ENCODE measurements around the gene C3orf33.
A peak's percentile ranks its signal among the peaks of the same experiment; 100 is the strongest.
"Not testable (repeated sequence)": the region's sequence is repeated elsewhere in the genome, so short reads cannot be mapped to it uniquely, and the experiment has no call there.

Gene C3orf33

GRCh38 chr3:155805802-155806618 lies at the start of gene C3orf33:
TSS of gene C3orf33 (minus strand) at chr3:155806278. CDS start at chr3:155806252, 26 bp downstream.
- Mint-ChIP-seq H3K4me1 (ENCODE audit: low read depth) (peaks cover 9% of the 10 kb centered on the region), H3K27ac (peak within 1 kb of the TSS; percentile 66), H3K9me3 (no peaks in the 10 kb centered on the region), H3K27me3 (ENCODE audit: low read depth) (peaks cover 11% of the 10 kb centered on the region), H3K4me3 (peak within 1 kb of the TSS; percentile 83), H3K36me3 (ENCODE audit: low read depth) (peaks cover 3% of the 10 kb centered on the region)
- DNase-seq (ENCODE audit: low spot score), result peak; percentile 80

- peak; percentile 100 for DNase-seq (ENCODE audit: low spot score)
- Mint-ChIP-seq H3K4me1 (ENCODE audit: low read depth) (peaks cover 29% of the 10 kb centered on the region), H3K4me3 (peak within 1 kb of the TSS; percentile 92), H3K27me3 (ENCODE audit: low read depth) (no peaks in the 10 kb centered on the region), H3K27ac (peak within 1 kb of the TSS; percentile 100), H3K36me3 (ENCODE audit: low read depth) (peaks cover 27% of the 10 kb centered on the region), H3K9me3 (no peaks in the 10 kb centered on the region)
Measured at GRCh38 chr3:155854141-155854940, 48.3 kb upstream of the C3orf33 start, which contains the start of gene SLC33A1. TSS of gene SLC33A1 (minus strand) at chr3:155854427. CDS start at chr3:155853997, 430 bp downstream.

- Mint-ChIP-seq H3K9me3 (no peaks in the 10 kb centered on the region), H3K27me3 (ENCODE audit: low read depth) (no peaks in the 10 kb centered on the region), H3K36me3 (ENCODE audit: low read depth) (peaks cover 31% of the 10 kb centered on the region), H3K4me3 (peak overlapping the region; percentile 92), H3K27ac (peak overlapping the region; percentile 100), H3K4me1 (ENCODE audit: low read depth) (peaks cover 31% of the 10 kb centered on the region)
- peak; percentile 38 for DNase-seq (ENCODE audit: low spot score)
Measured at GRCh38 chr3:155853214-155854140, 47.4 kb upstream of the C3orf33 start.

GRCh38 chr3:155852341-155852740 lies 46.3 kb upstream of the C3orf33 start:
- peak overlapping the region; percentile 100 for H3K27ac Mint-ChIP-seq
- H3K9me3 Mint-ChIP-seq, result no peaks in the 10 kb centered on the region
- DNase-seq (ENCODE audit: low spot score), result peak; percentile 1
- H3K4me3 Mint-ChIP-seq, result peak overlapping the region; percentile 92
- peaks cover 38% of the 10 kb centered on the region for H3K36me3 Mint-ChIP-seq (ENCODE audit: low read depth)
- peaks cover 34% of the 10 kb centered on the region for H3K4me1 Mint-ChIP-seq (ENCODE audit: low read depth)
- no peaks in the 10 kb centered on the region for H3K27me3 Mint-ChIP-seq (ENCODE audit: low read depth)

DNA sequence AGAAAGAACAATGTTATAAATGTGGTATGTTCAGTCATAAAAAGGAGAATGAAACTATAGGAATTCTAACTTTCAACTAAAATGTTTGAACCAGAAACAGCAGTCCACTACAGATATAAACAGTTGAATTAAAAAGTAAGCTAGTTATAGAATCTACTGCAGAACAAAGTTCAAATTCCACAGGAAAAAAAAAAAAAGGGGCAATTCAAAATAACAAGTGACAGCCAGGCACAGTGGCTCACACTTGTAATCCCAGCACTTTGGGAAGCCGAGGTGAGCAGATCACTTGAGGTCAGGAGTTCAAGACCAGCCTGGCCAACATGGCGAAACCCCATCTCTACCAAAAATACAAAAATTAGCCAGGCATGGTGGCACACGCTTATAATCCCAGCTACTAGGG lies 43.3 kb upstream of the C3orf33 start:
- peaks cover 43% of the 10 kb centered on the region for H3K36me3 Mint-ChIP-seq (ENCODE audit: low read depth)
- H3K27me3 Mint-ChIP-seq (ENCODE audit: low read depth); DNase-seq (ENCODE audit: low spot score); H3K9me3 Mint-ChIP-seq; H3K27ac Mint-ChIP-seq: not testable (repeated sequence)
- peaks cover 32% of the 10 kb centered on the region for H3K4me1 Mint-ChIP-seq (ENCODE audit: low read depth)
- peak overlapping the region; percentile 46 for H3K4me3 Mint-ChIP-seq

DNA sequence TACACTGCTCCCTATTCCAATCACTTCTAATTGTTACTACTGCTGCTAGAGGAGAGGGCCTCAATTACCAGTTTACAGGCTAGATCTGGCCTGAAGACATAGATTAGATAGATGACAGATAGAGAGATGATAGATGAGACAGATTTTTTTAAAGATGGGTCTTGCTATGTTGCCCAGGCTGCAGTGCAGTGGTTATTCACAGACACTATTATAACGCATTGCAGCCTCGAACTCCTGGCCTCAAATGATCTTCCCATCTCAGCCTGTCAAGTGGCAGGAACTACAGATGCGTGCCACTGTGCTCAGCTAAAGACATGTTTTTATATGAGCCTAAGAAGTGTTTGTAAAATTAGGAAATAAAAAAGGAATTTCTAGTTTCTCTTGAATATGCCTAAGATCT lies 41.9 kb upstream of the C3orf33 start:
- Mint-ChIP-seq H3K27ac (no peak overlapping the region), H3K9me3 (no peaks in the 10 kb centered on the region), H3K27me3 (ENCODE audit: low read depth) (no peaks in the 10 kb centered on the region), H3K4me1 (ENCODE audit: low read depth) (peaks cover 41% of the 10 kb centered on the region), H3K36me3 (ENCODE audit: low read depth) (peaks cover 39% of the 10 kb centered on the region), H3K4me3 (peak overlapping the region; percentile 6)
- DNase-seq (ENCODE audit: low spot score), result peak; percentile 1

- H3K4me3 Mint-ChIP-seq, result peak overlapping the region; percentile 43
- H3K27ac Mint-ChIP-seq, result no peak overlapping the region
- no peak for DNase-seq (ENCODE audit: low spot score)
- peaks cover 24% of the 10 kb centered on the region for H3K36me3 Mint-ChIP-seq (ENCODE audit: low read depth)
- no peaks in the 10 kb centered on the region for H3K27me3 Mint-ChIP-seq (ENCODE audit: low read depth)
- H3K9me3 Mint-ChIP-seq, result no peaks in the 10 kb centered on the region
- peaks cover 29% of the 10 kb centered on the region for H3K4me1 Mint-ChIP-seq (ENCODE audit: low read depth)
Measured at GRCh38 chr3:155846119-155846518, 40.0 kb upstream of the C3orf33 start.

DNA sequence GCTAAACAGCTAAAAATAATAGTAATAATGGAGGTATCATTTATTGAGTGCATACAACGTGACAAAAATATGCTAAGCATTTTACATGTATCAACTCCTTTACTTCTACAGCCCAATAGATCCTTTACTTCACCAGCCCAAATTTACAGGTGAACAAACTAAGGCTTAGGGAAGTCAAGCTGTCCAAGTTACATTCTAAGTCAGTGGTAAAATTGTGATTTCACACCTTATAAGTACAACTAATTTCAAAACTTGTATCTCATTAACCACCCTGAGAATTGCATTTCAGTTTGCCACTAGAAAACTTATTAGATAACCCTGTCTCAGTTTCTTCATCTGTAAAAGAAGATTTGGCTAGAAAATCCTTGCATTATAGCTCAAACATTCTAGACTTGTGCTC lies 37.5 kb upstream of the C3orf33 start:
- H3K27me3 Mint-ChIP-seq (ENCODE audit: low read depth), result no peaks in the 10 kb centered on the region
- peaks cover 24% of the 10 kb centered on the region for H3K4me1 Mint-ChIP-seq (ENCODE audit: low read depth)
- no peak overlapping the region for H3K4me3 Mint-ChIP-seq
- peaks cover 20% of the 10 kb centered on the region for H3K36me3 Mint-ChIP-seq (ENCODE audit: low read depth)
- H3K27ac Mint-ChIP-seq, result no peak overlapping the region
- DNase-seq (ENCODE audit: low spot score), result no peak
- no peaks in the 10 kb centered on the region for H3K9me3 Mint-ChIP-seq

DNA sequence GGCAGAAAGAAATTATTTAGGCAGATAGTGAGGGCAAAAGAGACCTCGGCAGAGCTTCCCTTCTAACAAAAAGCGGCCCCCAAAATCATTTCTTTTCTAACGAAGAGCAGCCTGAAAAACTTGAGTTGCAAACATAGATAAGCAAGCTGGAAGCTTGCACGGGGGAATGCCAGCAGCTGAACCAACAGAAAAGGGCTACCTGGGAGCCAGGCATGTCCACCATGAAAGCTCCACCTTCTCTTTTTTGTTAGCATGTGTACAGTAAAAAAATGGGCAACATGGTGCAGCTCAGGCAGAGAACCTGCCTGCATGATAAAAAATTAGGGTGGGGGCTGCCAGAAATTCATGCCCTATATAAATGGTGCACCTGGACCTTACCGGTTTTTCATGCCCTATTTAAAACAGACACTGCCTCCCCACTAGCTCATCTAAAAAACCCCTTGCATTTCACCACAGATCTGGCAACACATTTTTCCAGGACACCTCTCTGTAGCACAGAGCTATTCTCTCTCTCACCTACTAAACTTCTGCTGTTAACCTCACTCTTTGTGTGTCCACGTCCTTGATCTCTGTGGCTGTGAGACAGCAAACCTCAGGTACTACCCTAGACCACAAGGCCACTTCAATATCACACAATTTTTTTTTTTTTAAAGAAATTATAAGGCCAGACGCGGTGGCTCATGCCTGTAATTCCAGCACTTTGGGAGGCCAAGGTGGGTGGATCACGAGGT lies 29.4 kb upstream of the C3orf33 start:
- peaks cover 2% of the 10 kb centered on the region for H3K4me1 Mint-ChIP-seq (ENCODE audit: low read depth)
- H3K27ac Mint-ChIP-seq, result no peak overlapping the region
- H3K27me3 Mint-ChIP-seq (ENCODE audit: low read depth), result no peaks in the 10 kb centered on the region
- DNase-seq (ENCODE audit: low spot score), result no peak
- peaks cover 25% of the 10 kb centered on the region for H3K36me3 Mint-ChIP-seq (ENCODE audit: low read depth)
- no peaks in the 10 kb centered on the region for H3K9me3 Mint-ChIP-seq
- no peak overlapping the region for H3K4me3 Mint-ChIP-seq

DNA sequence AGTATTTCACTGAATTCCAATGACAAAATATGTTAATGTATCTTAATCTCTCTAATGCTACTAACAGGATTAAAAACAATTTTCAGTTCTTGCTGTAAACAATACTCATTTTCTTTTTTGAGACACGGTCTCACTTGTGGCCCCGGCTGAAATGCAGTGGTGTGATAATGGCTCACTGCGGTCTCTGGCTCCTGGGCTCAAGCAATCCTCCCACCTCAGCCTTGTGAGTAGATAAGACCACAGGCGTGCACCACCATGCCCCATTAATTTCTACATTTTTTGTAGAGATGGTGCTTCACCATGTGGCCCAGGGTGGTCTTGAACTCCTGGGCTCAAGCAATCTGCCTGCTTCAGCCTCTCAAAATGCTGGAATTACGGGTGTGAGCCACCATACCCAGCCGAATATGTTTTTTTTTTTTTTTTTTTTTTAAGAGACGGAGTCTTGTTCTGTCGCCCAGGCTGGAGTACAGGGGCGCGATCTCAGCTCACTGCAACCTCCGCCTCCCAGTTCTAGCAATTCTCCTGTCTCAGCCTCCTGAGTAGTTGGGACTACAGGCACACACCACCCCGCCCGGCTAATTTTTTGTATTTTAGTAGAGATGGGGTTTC lies 22.5 kb upstream of the C3orf33 start:
- H3K4me1 Mint-ChIP-seq (ENCODE audit: low read depth); H3K9me3 Mint-ChIP-seq; H3K4me3 Mint-ChIP-seq; H3K27ac Mint-ChIP-seq; H3K27me3 Mint-ChIP-seq (ENCODE audit: low read depth); DNase-seq (ENCODE audit: low spot score): not testable (repeated sequence)
- H3K36me3 Mint-ChIP-seq (ENCODE audit: low read depth), result peaks cover 25% of the 10 kb centered on the region

- Mint-ChIP-seq H3K9me3 (no peaks in the 10 kb centered on the region), H3K36me3 (ENCODE audit: low read depth) (peaks cover 2% of the 10 kb centered on the region), H3K4me3 (no peak overlapping the region), H3K4me1 (ENCODE audit: low read depth) (no peaks in the 10 kb centered on the region), H3K27ac (no peak overlapping the region), H3K27me3 (ENCODE audit: low read depth) (peaks cover 4% of the 10 kb centered on the region)
- DNase-seq (ENCODE audit: low spot score), result no peak
Measured at GRCh38 chr3:155815030-155815545, 9.0 kb upstream of the C3orf33 start.

DNA sequence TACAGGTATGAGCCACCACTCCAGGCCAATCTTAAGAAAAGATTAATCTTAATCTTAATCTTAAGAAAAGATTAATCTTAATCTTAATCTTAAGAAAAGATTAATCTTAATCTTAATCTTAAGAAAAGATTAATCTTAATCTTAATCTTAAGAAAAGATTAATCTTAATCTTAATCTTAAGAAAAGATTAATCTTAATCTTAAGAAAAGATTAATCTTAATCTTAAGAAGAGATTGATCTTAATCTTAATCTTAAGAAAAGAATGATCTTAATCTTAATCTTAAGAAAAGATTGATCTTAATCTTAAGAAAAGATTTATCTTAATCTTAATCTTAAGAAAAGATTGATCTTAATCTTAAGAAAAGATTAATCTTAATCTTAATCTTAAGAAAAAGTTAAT lies 7.1 kb upstream of the C3orf33 start:
- H3K9me3 Mint-ChIP-seq; H3K4me1 Mint-ChIP-seq (ENCODE audit: low read depth); H3K27ac Mint-ChIP-seq; H3K36me3 Mint-ChIP-seq (ENCODE audit: low read depth); H3K4me3 Mint-ChIP-seq; DNase-seq (ENCODE audit: low spot score): not testable (repeated sequence)
- peaks cover 10% of the 10 kb centered on the region for H3K27me3 Mint-ChIP-seq (ENCODE audit: low read depth)
